ENCODE measurements around the gene ILDR1. TPM values are rescaled to one million over a fixed set of nuclear protein-coding genes. Genes with fewer than 3 reads are reported as not detected.
"Not testable (repeated sequence)": the region's sequence is repeated elsewhere in the genome, so short reads cannot be mapped to it uniquely, and the experiment has no call there.

Gene ILDR1
- total and polyA plus RNA-seq, 2 donors (not counting 3 experiments of a cell fraction or from before 2014, with no cell fraction given), result not detected

GRCh38 chr3:121938141-121938855 lies 83.7 kb downstream of the ILDR1 start:
- intact Hi-C loops (cut with micrococcal nuclease); H3K9ac ChIP-seq (replicated peaks; ENCODE audit: extremely low read depth, insufficient read depth, low read length); H4K20me1 ChIP-seq (replicated peaks; ENCODE audit: control insufficient read depth, extremely low read depth, insufficient read depth, low read length); H3K79me2 ChIP-seq (ENCODE audit: control insufficient read depth, insufficient read depth, low read length); H3K4me3 ChIP-seq (replicated peaks in 1 of 3; ENCODE audit: insufficient read depth in 1 of 3, low read depth in 1 of 3, low read length in 3 of 3); CTCF ChIA-PET; FAIRE-seq; H2AFZ ChIP-seq (ENCODE audit: low read depth, low read length); DNase-seq (ENCODE audit: low read depth, low spot score); H3K4me1 ChIP-seq (ENCODE audit: control insufficient read depth, extremely low read depth, insufficient read depth, low read length); dilution Hi-C loops (cut with MboI; ENCODE audit: extremely low pct_ligation_motif_present, low sequenced_read_pairs); BruUV-seq (replicated peaks); H3K36me3 ChIP-seq (ENCODE audit: control insufficient read depth in 2 of 2, extremely low read depth in 1 of 2, insufficient read depth in 2 of 2, low read length in 2 of 2); H3K9me3 ChIP-seq (replicated peaks; ENCODE audit: control insufficient read depth, insufficient read depth, low read length); POLR2A ChIA-PET; H3K4me2 ChIP-seq (ENCODE audit: insufficient read depth, low read length); H3K9me1 ChIP-seq (replicated peaks; ENCODE audit: control insufficient read depth, extremely low read depth, insufficient read depth, low read length); H3K27ac ChIP-seq (ENCODE audit: insufficient read depth, low read depth, low read length); H3K27me3 ChIP-seq (ENCODE audit: control insufficient read depth in 2 of 2, insufficient read depth in 2 of 2, low read length in 2 of 2): not testable (repeated sequence)

Small RNA genes within 50 kb of the gene (small RNA-seq; reads per million reads assigned to genes)
- gene RF00019 (ENCODE audit: insufficient read depth, insufficient read length, low read depth, low replicate concordance), result not detected

Other genes with a start within 250 kb of the ILDR1 start
- gene IQCB1, start 187.2 kb downstream of the ILDR1 start, total RNA-seq, result 21.6 and 22.0 TPM in 2 replicates
- gene IQCB1, start 187.2 kb downstream of the ILDR1 start, polyA plus RNA-seq, result 9.9 and 10.1 TPM in 2 replicates
- 1.5 and 1.6 TPM in 2 replicates for gene EAF2, start 187.0 kb downstream of the ILDR1 start, total RNA-seq
- 0.56 and 0.63 TPM in 2 replicates for gene EAF2, start 187.0 kb downstream of the ILDR1 start, polyA plus RNA-seq
- gene SLC15A2, start 127.8 kb downstream of the ILDR1 start, total RNA-seq, result 0.11 and 0.60 TPM in 2 replicates
- 0.14 and 0.39 TPM in 2 replicates for gene SLC15A2, start 127.8 kb downstream of the ILDR1 start, polyA plus RNA-seq
- gene CD86, start 33.1 kb upstream of the ILDR1 start, total RNA-seq, result not detected in 2 replicates
- not detected in 2 replicates for gene CD86, start 33.1 kb upstream of the ILDR1 start, polyA plus RNA-seq
- not detected in 2 replicates for gene CASR, start 161.4 kb upstream of the ILDR1 start, total RNA-seq
- gene CASR, start 161.4 kb upstream of the ILDR1 start, polyA plus RNA-seq, result not detected in 2 replicates